Right lung (tissue), 5 donors: ENCODE measurements around the gene TMX1. TPM values are rescaled to one million over a fixed set of nuclear protein-coding genes. Genes with fewer than 3 reads are reported as not detected.

ENCODE experiments used
- DNase-seq, 2 donors: peaks; one replicate each; pipeline ENCODE4 v3.0.0-alpha.2; 2013
- polyA plus RNA-seq, 5 donors: library from polyadenylated mRNA; unstranded; fragments of 120-200 nt; gene quantifications; one replicate each; pipeline versions ENCODE4 v1.2.1 to v1.2.3, GENCODE V29; 2013; ENCODE audit warnings: inconsistent platforms in 1 of 5, low replicate concordance in 1 of 5; ENCODE audit not compliant: insufficient read length in 5 of 5, insufficient read depth in 1 of 5

TMX1 gene
- polyA plus RNA-seq, 5 donors = 44.6 to 62.2 (median 46.7) TPM

DNA sequence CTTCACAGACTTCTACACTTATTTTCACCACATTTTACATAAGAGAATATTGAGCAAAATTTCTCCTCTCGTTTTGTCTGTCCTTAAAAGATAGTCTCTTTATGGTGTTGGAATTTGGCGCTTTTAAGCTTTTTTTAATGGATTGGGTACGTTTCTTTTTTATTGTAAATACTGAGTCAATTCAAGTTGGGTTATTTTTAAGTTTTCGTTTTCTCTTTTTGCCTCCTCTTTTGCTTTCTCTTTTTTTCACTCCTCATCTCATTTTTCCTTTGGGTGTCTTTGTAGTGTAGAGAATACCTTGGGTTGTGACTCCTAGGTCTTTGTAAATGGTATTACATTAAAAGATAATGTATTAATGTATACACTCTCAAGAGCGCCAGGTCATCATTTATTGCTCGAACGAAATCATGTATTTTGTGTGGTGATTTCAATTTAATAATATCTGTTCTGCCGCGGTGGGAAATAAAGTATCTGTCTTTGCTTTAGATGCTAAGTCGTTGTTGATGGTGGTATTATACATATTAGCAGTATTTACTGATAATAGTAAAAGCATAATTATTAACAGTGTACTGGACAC, 845 bp downstream of the TMX1 start:
- DNase-seq = no peak

DNA sequence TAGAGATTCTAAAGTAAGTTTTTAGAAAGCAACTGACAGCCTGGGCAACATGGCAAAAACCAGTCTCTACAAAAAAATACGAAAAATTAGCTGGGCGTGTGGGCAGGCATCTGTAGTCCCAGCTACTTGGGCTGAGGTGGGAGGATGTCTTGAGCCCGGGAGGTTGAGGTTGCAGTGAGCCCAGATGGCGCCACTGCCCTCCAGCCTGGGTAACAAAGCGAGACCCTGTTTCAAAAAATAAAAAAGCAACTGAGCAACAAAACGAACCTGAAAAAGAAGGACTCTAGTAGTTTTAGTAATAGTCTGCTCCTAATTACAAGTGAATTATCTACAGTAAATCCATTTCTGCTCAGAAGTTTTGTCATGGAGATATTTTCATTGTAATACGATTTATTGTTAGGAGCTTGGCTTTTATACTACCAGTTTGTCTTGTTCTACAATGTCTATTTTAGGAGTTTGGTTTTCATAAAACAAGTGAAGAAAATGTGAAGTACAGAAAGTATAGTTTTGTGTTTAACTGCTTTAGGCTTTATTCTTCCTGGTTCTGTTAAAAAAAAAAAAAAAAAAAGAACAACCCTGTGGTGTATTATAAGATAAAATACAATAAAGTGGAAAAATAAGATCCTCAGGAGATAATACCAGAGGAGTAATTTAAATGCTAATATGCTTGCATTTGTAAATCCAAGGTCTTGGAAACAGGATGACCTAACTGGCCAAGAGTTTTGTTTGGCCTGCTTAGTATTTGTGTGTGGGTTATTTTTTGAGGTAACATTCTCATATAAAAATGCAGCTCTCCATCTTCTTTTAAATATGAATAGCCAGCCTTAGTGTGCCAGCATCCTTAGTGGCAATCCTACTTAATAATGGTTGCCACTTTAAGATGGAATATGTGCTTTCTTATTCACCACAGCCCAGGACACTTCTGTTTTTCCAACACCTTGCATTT, 2.8 kb downstream of the TMX1 start:
- DNase-seq = no peak

DNA sequence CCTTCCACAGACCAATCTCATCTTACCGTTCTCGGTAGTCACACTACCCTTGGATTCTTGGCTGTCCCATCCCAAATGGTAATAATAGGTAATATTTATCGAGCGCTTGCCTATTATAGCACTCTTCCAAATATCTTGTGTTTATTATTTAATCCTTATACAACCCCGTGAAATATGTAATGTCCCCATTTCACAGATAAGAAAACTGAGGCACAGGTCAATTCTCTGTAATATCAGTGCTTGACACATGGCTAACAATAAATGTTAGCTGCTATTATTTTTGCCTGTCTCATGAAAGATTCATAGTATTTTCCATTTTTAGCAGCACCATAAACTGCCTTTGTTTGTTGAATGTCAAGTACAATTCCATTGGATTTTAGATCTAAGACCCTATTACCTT, 4.5 kb downstream of the TMX1 start:
- no peak for DNase-seq

DNA sequence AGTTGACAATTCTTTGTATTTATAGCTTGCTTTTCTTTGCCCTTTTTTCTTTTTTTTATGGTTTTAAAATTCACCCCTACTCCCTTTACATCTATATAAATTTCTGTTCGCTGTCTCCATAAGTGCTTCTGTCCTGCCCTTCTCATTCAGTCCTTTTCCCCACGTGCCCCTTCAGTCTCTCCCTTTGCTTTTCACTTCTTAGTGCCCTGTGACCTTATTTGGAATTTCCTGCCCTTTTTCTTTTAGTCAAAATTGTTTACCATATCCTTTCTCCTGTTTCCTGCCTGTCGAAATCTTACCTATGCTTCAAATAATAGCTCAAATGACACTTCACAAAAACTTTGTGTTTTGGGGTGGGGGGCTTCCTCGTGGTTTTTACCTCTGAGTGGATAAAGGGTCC, 6.0 kb downstream of the TMX1 start:
- no peak for DNase-seq

DNA sequence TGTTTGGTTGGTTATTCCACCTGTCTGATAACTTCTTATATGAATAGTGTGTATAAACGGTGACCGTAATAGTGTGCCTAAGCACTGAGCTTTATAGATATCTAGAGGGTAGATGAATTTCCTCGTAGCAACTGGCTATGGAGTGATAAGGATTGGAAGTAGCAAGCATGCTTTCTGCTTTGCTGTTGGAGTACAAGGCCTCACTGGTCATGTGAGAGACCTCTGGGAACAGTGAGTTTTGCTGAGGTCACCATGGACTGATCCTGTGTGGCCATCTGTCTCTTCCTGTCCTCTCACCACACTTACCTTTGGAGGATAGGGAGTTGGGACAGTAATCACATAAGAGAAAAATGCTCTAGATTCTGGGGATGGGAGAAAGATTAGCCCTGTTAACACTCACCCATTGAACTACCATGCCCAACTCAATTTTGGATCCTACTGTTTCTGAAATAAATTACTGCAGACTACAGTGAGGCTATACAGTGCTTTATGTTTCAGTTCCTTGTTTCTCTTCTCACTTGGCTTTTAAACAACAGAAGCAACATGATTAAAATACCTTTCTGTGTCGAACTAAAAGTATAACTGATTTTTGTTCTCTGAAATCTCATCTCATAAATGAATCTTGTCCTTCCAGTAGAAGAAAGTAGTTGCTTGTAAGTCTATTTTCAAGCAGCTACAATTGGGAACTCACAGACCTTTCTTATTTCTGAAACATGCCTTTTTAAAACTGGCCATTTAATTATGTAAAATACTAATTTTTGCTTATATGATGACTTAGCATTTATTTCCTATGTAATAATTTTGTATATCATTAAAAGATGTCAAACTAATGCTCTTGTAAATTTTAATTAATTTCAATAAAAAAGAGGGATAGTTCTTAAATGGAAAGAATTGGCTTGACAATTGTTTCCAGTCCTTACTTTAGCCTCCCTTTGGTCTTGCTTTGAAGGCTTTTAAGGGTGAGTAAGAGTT, 8.3 kb downstream of the TMX1 start:
- DNase-seq = no peak

DNA sequence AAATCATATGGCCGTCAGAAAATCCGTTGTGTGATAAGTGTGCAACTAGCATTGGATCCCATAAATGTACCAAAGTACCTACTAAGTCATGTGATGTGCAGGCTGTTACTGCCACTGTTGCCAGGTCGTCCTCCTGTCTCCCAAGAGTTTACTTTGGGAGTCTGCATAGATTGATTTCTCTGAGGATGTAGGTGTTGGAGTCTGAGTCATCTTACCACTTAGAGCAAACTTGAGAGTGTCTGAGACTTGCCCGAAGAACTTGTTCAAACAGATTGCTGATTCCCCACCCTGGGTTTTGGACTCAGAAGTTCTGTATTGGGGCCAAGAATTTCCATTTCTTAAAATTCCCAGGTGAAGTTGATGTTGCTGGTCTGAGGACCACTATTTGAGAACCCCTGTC, 11.4 kb downstream of the TMX1 start:
- DNase-seq = no peak

DNA sequence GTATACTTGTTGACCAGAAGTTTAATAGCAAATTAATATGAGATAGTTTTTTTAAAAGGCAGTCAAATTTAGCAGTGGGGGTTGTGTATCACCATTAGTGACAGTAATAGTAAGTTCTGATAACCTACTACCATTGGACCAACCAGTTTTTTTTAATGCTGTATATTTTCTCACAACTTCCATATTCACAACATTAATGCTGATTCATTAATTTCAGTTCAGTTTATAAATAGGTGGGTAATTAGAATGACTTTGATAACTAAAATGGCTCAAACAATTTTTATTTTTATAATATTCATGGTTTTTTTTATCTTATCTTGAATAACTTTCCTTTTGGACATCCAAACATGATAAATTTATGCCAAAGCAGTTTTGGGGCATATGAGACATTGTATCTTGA, 13.8 kb downstream of the TMX1 start:
- no peak for DNase-seq

DNA sequence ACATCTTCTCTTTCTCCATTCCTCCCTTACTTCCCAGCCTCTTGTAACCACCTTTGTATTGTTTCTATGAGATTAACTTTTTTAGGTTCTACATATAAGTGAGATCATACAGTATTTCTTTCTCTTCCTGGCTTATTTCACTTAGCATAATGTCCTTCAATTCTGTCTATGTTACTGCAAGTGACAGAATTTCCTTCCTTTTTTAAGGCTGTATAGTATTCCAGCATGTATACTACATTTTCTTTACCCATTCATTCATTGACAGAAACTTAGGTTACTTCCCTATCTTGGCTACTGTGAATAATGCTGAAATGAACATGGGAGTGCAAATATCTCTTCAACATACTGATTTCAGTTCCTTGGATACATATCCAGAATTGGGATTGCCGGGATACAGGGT, 18.2 kb downstream of the TMX1 start:
- DNase-seq = no peak

DNA sequence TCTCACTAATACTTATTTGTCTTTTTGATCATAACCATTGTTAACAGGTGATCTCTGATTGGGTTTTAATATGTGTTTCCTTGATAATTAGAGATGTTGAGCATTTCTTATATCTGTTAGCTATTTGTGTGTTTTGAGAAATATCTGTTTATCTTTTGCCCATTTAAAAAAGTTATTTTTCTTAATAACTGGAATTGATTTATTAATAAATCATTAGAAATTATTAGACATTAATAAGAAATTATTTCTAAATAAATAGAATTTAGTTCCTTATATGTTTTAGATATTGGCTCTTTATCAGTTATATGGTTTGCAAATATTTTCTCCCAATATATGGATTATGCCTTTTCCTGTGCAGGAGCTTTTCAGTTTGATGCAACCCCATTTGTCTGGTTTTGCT, 18.7 kb downstream of the TMX1 start:
- no peak for DNase-seq

DNA sequence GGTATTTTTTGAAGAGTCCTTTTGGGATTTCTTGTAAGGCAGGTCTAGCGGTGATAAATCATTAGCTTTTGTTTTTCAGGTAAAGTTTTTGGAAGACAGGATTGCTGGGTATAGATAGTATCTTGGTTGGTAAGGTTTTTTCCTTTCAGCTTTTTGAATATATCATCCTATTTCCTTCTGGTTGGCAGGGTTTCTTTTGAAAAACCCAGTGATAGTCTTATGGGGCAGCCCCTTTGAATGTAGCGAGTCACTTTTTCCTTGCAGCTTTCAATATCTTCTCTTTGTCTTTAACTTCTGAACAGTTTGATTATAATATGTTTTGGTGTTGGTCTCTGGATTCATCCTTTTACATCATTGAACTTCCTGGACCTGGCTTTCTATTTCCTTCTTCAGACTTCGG, 20.2 kb downstream of the TMX1 start:
- no peak for DNase-seq

DNA sequence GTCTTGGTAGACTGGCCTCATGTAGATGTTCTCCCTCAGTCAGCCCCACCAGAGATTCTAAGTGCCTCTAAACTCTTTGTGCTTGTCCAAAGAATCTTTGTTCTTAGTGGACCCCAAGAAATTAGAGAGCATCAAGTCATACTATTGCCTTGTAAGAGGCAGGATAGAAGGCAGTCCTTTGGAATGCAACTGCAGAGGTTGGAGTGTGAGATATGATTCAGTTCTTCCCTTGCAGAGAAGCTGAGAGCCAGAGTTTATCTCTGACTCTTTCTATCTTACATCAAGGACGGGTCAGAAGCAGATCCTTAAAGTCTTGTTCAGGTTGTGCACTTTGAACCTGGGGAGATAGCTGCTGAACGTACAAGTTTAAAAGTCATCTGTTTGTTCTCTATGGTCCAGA, 21.1 kb downstream of the TMX1 start:
- DNase-seq = no peak

DNA sequence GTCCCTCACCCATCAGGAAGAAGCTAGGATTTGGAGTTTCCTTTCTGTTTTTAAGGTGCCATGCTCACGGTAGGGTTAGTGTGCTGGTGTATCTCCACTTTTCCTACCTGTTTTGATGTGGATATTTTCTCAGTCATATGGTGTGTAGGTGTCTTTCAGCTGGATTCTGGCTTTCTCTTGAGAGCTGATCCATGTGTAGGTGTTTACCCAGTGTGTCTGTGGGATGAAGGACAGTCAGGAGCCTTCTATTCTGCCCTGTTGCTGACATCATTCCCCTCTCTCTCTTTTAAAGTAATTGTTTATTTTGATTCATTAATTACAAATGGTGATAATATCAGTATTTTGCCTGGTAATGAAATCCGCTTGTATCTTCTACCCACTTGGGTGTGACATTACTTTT, 22.8 kb downstream of the TMX1 start:
- no peak for DNase-seq

DNA sequence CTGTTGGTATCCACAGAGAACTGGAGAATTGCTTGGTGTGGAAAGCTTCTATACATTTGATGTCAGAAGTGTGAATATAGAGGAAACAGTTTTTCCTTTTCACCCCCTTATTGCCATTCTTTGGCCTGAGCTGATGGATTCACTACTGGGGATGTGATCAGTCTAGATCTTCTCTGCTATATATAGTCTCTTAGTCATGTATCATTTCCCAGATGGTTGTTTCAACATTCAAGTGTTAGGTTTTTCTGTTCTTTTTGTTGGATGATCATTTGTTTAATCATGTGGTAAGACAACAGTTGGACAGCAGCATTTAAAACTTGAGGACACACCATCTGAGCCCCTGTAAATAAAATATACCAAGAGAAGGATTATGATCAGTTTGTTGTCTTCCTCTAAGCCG, 29.6 kb downstream of the TMX1 start:
- no peak for DNase-seq

DNA sequence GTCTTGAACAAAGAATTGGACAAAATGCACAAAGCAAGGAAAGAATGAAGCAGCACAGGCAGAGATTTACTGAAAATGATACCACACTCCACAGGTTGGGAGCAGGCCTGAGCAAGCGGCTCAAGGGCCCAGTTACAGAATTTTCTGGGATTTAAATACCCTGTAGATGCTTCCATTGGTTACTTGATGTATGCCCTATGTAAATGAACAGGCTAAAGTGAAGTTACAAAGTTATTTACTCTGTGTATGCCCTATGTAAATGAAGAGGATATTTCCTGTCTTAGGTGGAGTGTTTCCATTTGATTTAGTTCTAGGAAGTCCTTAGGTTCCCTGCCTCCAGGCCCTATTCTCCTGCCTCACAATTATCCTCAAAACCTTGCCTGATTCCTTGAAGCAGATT, 36.6 kb downstream of the TMX1 start:
- DNase-seq = no peak

DNA sequence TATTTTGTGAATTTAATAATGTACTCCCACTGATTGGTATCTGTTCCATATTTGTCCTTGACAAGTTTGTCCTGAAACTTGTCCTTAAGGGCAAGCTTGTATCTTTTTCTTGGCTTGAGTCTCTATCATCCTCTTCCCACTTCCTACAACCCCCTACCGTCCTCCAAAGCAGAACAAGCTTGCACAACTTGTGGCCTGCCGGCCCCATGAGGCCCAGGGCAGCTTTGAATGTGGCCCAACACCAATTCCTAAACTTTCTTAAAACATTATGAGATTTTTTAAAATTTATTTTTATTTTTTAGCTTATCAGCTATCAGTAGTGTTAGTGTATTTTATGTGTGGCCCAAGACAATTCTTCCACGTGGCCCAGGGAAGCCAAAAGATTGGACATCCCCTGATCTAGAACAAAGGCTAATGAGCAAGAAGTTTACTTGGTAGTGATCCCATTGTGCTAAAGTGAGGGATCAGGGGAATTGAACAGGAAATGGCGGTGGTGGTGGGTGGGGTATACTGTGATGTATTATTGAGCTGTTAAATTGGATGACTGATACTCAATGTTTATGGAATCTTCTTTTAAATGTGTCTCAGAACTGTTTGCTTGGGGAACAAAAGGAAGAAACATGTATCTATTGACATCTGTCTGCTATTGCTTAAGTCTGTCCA, 37.8 kb downstream of the TMX1 start:
- no peak for DNase-seq

DNA sequence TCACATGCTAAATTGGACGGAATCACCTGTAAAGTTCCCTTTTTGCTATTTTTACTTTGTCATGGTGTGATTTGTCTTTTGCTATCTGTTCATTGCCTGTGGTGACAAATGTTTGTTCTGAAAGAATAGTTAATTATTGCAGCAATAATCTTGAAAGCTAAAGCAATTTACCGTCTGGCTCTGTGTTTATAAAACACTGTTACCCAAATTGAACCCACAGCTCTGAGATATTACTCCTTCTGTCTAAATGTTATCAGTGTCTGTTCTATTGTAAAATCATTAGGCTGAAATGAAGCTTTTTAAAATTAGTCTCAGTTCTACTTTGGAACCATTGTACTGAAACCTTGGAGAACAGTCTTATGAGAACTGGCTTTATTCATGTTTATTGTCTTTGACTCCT, 42.5 kb downstream of the TMX1 start:
- no peak for DNase-seq

DNA sequence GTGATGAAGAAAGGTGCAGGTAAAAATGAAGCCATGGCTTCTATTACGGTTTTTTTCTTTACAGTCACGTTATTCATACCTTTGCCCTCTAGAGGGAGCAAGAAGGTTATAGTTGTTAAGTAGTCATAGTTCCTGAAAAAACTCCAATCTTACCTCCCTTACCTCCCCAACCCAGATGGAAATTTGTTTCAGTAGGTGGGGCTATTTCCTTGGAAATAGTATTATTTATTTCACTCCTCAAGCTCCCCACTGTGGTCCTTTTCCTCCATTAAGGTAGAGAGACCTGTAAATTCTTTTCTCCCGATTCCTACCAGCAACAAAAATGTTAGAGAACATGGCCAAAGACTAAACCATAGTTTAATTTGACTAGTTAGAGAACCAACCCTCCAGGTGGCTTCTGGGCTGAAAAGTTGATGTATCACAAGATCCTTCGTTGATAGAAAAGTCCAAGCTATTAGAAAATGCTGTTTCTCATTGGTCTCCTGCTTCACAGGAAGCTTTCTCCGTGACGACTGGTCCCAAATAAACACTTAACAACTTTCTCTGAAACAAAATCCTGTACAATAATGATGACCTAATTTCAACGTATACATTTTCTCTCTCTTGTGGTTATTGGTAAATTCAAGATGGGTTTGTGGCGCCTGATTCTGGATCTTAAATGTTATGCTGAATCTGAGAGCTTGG, 43.5 kb downstream of the TMX1 start:
- peak; percentile 55 to 74 for DNase-seq

DNA sequence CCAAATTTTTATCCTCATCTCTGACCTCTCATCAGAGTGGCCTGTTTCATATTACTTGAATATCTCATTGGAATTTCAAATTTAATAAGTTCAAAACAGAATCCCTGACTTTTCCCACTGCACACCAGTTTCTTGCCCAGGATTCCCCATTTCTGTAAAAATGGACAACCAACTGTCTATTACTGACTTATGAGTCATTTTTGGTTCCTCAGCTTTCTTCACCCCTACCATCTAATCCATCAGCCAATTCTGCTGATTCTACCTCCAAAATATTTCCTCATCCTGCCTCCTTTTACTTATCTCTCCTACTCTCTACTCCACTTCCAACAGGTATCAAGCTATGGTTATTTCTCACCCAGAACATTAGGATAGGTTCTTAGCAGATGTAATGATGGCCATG, 44.2 kb downstream of the TMX1 start:
- DNase-seq = no peak

DNA sequence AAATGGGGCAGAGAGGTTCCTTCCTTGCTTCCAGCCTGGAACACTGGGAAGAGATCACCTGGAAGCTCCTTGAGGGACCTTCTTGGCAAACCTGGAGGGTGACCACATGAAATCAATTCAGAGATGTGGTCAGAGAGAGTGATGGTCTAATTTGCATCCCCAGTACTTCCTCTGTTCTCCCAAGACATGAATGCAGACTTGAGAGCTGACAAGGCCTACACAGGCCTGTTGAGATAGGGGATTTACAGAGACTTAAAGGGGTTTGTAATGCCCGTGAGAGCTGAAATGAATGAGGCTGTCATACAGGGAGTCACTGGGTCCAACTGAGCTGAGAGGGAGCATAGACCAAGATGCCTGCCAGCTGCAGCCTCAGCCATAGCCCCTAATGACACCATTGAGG, 45.1 kb downstream of the TMX1 start:
- no peak for DNase-seq

DNA sequence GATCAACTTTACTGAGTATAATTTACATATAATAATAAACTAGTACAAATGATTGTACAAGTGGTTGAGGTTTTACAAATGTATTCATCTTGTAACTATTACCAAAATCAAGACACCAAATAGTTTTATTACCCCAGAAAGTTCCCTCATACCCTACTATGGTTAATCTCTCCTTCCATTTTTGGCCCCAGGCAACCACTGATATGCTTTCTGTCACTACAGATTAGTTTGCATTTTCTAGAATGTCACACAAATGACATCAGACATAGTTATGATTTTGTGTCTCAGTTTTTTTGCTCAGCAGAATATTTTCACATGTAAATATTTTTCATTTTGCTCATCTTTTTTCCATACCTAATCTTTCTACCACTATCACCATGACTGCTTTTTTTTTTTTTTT, 49.1 kb downstream of the TMX1 start:
- DNase-seq = no peak

DNA sequence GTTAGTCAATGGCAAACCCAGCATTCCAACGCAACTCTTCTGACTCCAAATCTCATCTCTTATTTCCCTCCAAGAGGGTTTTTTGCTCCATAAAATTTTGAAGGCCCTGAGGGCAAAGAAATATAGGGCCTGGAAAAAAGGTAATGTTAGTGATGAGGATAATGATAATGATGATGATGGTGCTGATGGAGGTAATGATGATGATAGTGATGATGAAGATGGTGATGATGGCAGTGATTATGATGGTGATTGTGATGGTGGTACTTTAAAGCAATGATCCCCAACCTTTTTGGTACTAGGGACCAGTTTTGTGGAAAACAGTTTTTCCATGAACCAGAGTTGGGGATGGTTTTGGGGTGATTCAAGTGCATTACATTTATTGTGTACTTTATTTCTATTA, 50.1 kb downstream of the TMX1 start:
- no peak for DNase-seq
